HepG2 (cell line): ENCODE measurements around the gene SORBS2. TPM values are rescaled to one million over a fixed set of nuclear protein-coding genes. Genes with fewer than 3 reads are reported as not detected.

Source experiments
- ATF1 ChIP-seq: IDR thresholded peaks from 2 replicates; pipeline ENCODE4 v1.6.1; 2016; ENCODE audit warnings: mild to moderate bottlenecking, control low read depth
- CCAR2 ChIP-seq: fragments of 200-400 bp; formaldehyde crosslinking; optimal IDR thresholded peaks from 2 replicates; pipeline ENCODE3; 2018; ENCODE audit warnings: low read depth, mild to moderate bottlenecking, low read length, moderate library complexity
- FOSL2 ChIP-seq: sonication (generic); formaldehyde crosslinking; IDR thresholded peaks from 2 replicates; pipeline ENCODE4 v1.4.0; 2020; ENCODE audit warnings: missing genetic modification reagents
- FOXJ3 ChIP-seq: sonication (generic); formaldehyde crosslinking; IDR thresholded peaks from 2 replicates; pipeline ENCODE4 v1.4.0; 2020; ENCODE audit warnings: missing genetic modification reagents, mild to moderate bottlenecking, borderline replicate concordance
- HOXA3 ChIP-seq: sonication (generic); formaldehyde crosslinking; IDR thresholded peaks from 2 replicates; pipeline ENCODE4 v1.5.0; 2020; ENCODE audit warnings: missing genetic modification reagents
- HOXD1 ChIP-seq: sonication (generic); formaldehyde crosslinking; IDR thresholded peaks from 2 replicates; pipeline ENCODE4 v1.5.0; 2020; ENCODE audit warnings: missing genetic modification reagents
- NFYB ChIP-seq: sonication (generic); formaldehyde crosslinking; IDR thresholded peaks from 2 replicates; pipeline ENCODE4 v1.4.0; 2020; ENCODE audit warnings: missing genetic modification reagents
- POGZ ChIP-seq: sonication (generic); formaldehyde crosslinking; IDR thresholded peaks from 2 replicates; pipeline ENCODE4 v1.4.0; 2020; ENCODE audit warnings: mild to moderate bottlenecking, missing genetic modification reagents
- SIN3B ChIP-seq: fragments of 150-350 bp; IDR thresholded peaks from 2 replicates; pipeline ENCODE4 v1.6.1; 2014; ENCODE audit warnings: low read length
- ZFYVE20 ChIP-seq: sonication (generic); formaldehyde crosslinking; IDR thresholded peaks from 2 replicates; pipeline ENCODE4 v1.8.0; 2023; ENCODE audit warnings: low read depth, mild to moderate bottlenecking, moderate library complexity, missing genetic modification reagents, borderline replicate concordance
- ZNF121 ChIP-seq: sonication (generic); formaldehyde crosslinking; IDR thresholded peaks from 2 replicates; pipeline ENCODE4 v1.5.0; 2020; ENCODE audit warnings: mild to moderate bottlenecking, missing genetic modification reagents
- ZNF484 ChIP-seq: sonication (generic); formaldehyde crosslinking; IDR thresholded peaks from 2 replicates; pipeline ENCODE4 v1.5.1; 2020; ENCODE audit warnings: mild to moderate bottlenecking, low read depth, missing genetic modification reagents, borderline replicate concordance
- ZNF891 ChIP-seq: sonication (generic); formaldehyde crosslinking; IDR thresholded peaks from 2 replicates; pipeline ENCODE4 v1.5.0; 2020; ENCODE audit warnings: mild to moderate bottlenecking, missing genetic modification reagents
- ZSCAN9 ChIP-seq: IDR thresholded peaks from 2 replicates; pipeline ENCODE4 v1.6.1; 2016; ENCODE audit warnings: borderline replicate concordance
- polyA plus RNA-seq, 8 experiments: library from polyadenylated mRNA; depleted of rRNA in 3 of 8; stranded (reverse) in 7 of 8; unstranded in 1 of 8; fragments of >200 nt; fragmentation: Illumina TruSeq in 4 of 8; extraction: Trizol in 4 of 8; gene quantifications; 2 replicates each; pipeline versions ENCODE4 v1.2.1 to v1.2.3, GENCODE V29; 2011 to 2016; ENCODE audit warnings: low read depth in 4 of 8, missing spikeins in 1 of 8, mixed read lengths in 1 of 8; ENCODE audit not compliant: insufficient read depth in 1 of 8
- total RNA-seq, 5 experiments: library from RNA; depleted of rRNA; stranded (reverse); fragments of >200 nt; fragmentation: Illumina TruSeq; extraction: Trizol; gene quantifications; 2 replicates each; pipeline ENCODE4 v1.2.3, GENCODE V29; 2016; ENCODE audit warnings: low read depth in 1 of 5
- TF ChIP-seq, protein P1 (sequence below): sonication (generic); formaldehyde crosslinking; IDR thresholded peaks from 2 replicates; pipeline ENCODE4 v1.5.0; 2020; ENCODE audit warnings: mild to moderate bottlenecking, missing genetic modification reagents, borderline replicate concordance
- TF ChIP-seq, protein P2 (sequence below): sonication (generic); formaldehyde crosslinking; IDR thresholded peaks from 2 replicates; pipeline ENCODE4 v1.9.0; 2022; ENCODE audit warnings: missing genetic modification reagents, mild to moderate bottlenecking, borderline replicate concordance
- TF ChIP-seq, protein P3 (sequence below): sonication (generic); formaldehyde crosslinking; IDR thresholded peaks from 2 replicates; pipeline ENCODE4 v1.5.1; 2020; ENCODE audit warnings: mild to moderate bottlenecking, missing genetic modification reagents, borderline replicate concordance
- TF ChIP-seq, protein P4 (sequence below): sonication (generic); formaldehyde crosslinking; IDR thresholded peaks from 2 replicates; pipeline ENCODE4 v1.5.1; 2020; ENCODE audit warnings: mild to moderate bottlenecking, missing genetic modification reagents
- TF ChIP-seq, protein P5 (sequence below): sonication (generic); formaldehyde crosslinking; IDR thresholded peaks from 2 replicates; pipeline ENCODE4 v1.4.0; 2020; ENCODE audit warnings: missing genetic modification reagents

Gene SORBS2
- total and polyA plus RNA-seq, 2 of the 13 experiments (the other 11 are each of a cell fraction or from before 2014, with no cell fraction given) = 25.0 to 80.5 TPM

DNA sequence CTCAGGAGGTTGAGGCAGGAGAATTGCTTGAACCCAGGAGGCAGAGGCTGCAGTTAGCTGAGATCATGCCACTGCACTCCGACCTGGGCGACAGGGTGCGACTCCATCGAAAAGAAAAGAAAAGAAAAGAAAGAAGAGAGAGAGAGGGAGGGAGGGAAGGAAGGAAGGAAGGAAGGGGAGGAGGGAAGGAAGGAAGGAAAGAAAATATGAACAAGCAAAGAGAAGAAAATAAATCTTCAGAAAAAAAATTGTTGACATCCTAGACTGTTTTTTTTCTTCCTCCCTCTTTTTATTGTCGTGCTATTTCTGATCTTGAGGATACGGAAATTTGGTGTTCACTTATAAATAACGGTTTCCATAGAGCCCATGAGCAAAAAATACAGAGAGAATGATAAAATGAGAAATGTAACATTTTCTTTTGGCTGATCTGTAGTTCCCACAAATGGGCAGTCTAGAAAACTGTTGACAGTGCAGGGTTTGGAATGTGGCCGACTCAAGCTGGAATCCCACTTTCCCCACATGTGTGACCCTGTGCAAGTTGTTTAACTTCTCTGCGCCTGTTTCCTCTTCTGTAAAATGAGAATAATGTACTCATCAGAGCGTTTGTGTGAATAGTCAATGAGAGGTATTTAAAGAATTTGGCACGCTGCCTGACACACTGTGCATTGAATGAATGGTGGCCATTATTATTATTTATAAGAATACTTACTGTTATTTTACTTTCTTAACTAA lies 19.4 kb downstream of the SORBS2 start (continued):
- TF ChIP-seq, protein P1, sequence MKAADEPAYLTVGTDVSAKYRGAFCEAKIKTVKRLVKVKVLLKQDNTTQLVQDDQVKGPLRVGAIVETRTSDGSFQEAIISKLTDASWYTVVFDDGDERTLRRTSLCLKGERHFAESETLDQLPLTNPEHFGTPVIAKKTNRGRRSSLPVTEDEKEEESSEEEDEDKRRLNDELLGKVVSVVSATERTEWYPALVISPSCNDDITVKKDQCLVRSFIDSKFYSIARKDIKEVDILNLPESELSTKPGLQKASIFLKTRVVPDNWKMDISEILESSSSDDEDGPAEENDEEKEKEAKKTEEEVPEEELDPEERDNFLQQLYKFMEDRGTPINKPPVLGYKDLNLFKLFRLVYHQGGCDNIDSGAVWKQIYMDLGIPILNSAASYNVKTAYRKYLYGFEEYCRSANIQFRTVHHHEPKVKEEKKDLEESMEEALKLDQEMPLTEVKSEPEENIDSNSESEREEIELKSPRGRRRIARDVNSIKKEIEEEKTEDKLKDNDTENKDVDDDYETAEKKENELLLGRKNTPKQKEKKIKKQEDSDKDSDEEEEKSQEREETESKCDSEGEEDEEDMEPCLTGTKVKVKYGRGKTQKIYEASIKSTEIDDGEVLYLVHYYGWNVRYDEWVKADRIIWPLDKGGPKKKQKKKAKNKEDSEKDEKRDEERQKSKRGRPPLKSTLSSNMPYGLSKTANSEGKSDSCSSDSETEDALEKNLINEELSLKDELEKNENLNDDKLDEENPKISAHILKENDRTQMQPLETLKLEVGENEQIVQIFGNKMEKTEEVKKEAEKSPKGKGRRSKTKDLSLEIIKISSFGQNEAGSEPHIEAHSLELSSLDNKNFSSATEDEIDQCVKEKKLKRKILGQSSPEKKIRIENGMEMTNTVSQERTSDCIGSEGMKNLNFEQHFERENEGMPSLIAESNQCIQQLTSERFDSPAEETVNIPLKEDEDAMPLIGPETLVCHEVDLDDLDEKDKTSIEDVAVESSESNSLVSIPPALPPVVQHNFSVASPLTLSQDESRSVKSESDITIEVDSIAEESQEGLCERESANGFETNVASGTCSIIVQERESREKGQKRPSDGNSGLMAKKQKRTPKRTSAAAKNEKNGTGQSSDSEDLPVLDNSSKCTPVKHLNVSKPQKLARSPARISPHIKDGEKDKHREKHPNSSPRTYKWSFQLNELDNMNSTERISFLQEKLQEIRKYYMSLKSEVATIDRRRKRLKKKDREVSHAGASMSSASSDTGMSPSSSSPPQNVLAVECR (CRISPR knock-in tag) = no peak; the same call in 1 of the 2 replicates
- TF ChIP-seq ATF1 (no peak), NFYB (no peak), ZNF891 (CRISPR knock-in tag) (no peak), FOSL2 (CRISPR knock-in tag) (peak; percentile 50), FOXJ3 (no peak; the same call in 1 of the 2 replicates), ZNF484 (CRISPR knock-in tag) (no peak), ZSCAN9 (peak; percentile 45; the same call in 1 of the 2 replicates), ZFYVE20 (CRISPR knock-in tag) (no peak), ZNF121 (no peak), SIN3B (no peak), POGZ (0 out of 2 replicates have a peak, but pooled peaks have one; percentile 23), HOXA3 (CRISPR knock-in tag) (peak; percentile 25; the same call in 1 of the 2 replicates), CCAR2 (no peak), HOXD1 (CRISPR knock-in tag) (no peak)
- TF ChIP-seq, protein P2, sequence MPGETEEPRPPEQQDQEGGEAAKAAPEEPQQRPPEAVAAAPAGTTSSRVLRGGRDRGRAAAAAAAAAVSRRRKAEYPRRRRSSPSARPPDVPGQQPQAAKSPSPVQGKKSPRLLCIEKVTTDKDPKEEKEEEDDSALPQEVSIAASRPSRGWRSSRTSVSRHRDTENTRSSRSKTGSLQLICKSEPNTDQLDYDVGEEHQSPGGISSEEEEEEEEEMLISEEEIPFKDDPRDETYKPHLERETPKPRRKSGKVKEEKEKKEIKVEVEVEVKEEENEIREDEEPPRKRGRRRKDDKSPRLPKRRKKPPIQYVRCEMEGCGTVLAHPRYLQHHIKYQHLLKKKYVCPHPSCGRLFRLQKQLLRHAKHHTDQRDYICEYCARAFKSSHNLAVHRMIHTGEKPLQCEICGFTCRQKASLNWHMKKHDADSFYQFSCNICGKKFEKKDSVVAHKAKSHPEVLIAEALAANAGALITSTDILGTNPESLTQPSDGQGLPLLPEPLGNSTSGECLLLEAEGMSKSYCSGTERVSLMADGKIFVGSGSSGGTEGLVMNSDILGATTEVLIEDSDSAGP (CRISPR knock-in tag) = no peak
- TF ChIP-seq, protein P3, sequence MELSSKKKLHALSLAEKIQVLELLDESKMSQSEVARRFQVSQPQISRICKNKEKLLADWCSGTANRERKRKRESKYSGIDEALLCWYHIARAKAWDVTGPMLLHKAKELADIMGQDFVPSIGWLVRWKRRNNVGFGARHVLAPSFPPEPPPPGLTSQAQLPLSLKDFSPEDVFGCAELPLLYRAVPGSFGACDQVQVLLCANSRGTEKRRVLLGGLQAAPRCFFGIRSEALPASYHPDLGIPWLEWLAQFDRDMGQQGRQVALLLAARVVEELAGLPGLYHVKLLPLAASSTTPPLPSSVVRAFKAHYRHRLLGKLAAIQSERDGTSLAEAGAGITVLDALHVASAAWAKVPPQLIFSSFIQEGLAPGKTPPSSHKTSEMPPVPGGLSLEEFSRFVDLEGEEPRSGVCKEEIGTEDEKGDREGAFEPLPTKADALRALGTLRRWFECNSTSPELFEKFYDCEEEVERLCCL (CRISPR knock-in tag) = no peak
- TF ChIP-seq, protein P4, sequence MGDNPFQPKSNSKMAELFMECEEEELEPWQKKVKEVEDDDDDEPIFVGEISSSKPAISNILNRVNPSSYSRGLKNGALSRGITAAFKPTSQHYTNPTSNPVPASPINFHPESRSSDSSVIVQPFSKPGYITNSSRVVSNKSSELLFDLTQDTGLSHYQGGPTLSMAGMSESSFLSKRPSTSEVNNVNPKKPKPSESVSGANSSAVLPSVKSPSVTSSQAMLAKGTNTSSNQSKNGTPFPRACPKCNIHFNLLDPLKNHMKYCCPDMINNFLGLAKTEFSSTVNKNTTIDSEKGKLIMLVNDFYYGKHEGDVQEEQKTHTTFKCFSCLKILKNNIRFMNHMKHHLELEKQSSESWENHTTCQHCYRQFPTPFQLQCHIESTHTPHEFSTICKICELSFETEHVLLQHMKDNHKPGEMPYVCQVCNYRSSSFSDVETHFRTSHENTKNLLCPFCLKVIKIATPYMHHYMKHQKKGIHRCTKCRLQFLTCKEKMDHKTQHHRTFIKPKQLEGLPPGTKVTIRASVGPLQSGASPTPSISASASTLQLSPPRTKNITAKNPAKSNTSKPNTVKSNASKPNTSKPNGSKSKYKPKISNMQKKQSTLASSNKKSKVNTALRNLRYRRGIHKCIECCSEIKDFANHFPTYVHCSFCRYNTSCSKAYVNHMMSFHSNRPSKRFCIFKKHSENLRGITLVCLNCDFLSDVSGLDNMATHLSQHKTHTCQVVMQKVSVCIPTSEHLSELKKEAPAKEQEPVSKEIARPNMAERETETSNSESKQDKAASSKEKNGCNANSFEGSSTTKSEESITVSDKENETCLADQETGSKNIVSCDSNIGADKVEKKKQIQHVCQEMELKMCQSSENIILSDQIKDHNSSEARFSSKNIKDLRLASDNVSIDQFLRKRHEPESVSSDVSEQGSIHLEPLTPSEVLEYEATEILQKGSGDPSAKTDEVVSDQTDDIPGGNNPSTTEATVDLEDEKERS = no peak
- TF ChIP-seq, protein P5, sequence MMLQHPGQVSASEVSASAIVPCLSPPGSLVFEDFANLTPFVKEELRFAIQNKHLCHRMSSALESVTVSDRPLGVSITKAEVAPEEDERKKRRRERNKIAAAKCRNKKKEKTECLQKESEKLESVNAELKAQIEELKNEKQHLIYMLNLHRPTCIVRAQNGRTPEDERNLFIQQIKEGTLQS (CRISPR knock-in tag) = no peak
